Germinal center (tissue), 1 donor: ENCODE results near the gene PRKAR2B.
"Not testable (repeated sequence)": the region's sequence is repeated elsewhere in the genome, so short reads cannot be mapped to it uniquely, and the experiment has no call there.

Experiments used
- DNase-seq: peaks from one replicate; pipeline ENCODE4 v3.0.0; 2012; ENCODE audit warnings: mixed read lengths, low spot score

PRKAR2B gene

DNA sequence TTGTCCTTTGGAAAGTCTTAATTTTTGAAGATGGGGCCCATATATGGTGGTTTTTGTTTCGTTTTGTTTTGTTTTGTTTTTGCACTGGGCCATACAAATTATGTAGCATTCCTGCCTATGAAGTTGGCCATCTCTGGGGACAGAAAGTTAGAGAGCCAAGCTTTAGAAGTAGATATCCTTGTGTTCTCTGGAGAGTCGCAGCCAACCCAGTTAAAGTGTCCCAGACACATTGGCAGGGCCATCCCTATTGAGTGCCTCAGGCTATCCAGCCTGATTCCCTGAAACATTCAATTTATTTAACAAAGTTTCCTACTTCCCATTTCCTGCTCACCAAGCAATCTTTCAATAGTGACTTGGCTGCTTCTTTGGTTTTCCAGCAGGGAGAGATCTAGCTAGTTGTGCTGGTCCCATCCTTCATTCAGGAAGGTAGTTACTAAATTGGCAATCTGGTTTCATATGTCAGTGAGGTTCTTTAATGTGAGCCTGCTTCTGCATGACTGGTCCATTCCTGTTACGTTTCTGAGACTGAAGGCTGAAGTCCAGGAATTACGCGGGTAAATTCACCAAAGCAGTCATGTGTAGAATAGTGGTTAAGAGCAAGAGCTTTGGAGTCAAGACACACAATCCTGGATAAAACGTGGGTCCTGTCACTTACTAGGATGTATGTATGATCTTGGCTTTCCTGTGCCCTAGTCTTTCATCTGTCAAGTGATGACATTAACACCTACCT, 75.0 kb downstream of the PRKAR2B start:
- no peak for DNase-seq

DNA sequence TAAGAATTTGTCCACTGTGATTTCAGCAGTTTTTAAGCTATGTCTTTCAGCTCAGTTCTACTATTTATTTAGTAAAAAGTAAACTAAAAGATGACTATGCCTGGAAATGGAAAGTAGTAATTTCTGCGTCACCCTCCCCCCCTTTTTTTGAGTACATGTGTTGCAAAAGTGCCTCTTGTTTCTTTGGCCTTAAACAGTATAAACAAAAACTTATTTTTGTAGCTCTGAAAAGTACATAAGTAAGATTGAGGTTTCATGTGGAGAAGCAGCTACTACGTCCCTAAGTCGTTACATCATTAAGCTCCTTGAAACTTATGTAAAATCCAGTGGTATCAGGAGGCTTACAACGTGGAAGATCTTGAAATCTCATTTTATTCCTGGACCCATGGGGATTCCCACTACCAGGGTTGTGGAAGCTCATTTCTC, 78.0 kb downstream of the PRKAR2B start:
- DNase-seq: no peak

DNA sequence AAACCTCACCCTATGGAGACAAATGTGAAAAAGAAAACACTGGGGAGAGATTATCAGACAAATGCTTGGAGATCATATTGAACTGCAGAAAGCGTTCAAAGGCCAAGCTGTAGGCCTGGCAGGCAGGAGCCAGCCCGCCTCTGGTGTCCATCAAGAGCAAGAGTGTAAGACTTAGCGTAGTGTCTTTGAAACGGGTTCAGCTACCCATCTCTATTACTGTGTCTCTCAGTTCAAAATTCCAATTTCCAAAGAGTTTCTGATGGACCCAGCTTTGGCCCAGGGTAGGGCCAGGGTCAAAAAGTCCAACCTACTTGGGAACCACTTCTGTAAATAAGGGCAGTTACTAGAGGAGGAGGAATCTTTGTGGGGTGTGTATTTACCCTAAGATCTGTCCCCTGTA, 78.9 kb downstream of the PRKAR2B start:
- no peak for DNase-seq

DNA sequence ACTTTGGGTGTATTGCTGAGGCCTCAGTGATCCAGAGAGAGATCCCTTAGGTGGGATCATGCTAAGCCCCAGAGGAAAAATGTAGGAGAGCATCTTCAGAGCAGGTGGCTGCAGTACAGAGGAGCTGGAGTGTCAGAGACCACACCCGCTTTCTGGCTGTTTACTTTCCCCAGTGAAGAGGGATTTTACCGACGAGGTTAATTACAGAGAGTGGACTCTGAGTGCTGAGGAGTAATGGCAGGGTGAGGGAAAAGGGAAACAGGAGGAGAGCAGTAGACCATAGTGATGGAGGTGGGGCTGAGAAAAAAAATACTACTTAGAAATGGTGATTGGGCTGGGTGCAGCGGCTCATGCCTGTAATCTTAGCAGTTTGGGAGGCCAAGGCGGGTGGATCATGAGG, 81.0 kb downstream of the PRKAR2B start:
- DNase-seq: no peak

DNA sequence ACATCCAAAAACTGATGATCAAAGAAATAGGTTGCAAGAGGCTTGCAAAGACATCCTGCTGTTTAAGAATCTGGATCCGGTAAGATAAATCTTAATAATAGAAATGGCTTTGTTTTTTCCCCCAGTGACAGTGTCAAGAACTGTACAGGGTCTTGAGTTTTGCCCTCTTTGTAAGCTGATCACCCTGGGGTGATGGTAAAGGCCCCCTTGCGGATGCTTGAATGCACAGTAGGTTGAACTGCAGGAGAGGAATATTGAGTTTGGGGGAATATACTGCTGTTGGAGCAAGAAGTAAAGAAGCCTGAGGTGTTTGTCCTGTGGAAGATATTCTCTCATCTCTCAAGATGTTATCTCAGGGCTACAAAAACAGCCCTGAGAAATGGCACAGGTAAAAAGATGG, 83.7 kb downstream of the PRKAR2B start:
- no peak for DNase-seq

DNA sequence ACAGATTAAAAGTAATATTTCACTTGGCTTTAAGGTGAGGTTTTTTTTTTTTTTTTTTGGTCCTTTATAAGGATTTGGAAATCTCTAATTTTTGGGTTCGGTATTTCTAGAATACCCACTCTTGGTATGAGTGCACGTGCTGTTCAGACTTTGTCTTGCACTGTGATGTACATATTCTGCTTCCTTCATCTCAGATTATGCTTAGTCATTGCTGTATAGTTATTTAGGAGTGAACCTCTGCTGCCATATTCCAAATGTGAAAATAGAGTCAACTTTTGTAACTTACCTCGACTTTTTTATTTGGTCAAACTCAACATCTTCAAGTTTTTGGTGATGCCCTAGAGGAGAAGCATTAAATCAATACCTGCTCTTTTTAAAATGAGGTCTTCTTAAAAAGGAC, 84.2 kb downstream of the PRKAR2B start:
- no peak for DNase-seq

DNA sequence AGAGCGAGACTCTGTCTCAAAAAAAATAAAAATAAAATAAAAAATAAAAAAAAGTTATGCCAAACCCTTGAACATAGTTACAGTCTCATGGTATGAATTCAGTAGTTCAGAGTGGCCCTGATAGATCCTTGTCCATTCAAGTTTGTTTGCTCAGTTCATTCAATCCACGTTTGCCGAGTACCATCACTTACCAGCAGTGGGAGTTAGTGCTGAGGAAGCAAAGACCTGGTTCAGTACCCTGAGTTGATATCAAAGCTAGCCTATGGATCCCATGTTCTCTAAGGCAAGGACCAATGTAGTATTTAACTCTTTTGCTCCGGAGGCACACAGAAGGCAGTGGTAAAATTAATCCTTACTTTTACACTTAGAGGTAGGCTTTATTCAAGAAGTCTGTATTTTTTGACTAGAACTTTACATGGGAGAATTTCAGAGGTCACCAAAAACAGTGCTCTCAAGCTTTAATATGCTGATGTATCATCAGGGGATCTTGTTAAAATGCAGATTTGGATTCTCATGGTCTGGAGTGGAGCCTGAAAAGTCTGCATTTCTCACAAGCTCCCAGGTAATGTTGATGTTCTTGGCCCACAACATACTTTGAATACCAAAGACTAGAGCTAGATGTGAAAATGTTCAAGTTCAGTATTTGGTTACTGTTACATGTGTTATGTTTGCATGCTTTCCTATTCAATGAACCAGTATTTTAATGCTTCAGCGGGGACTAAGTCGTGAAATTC, 86.1 kb downstream of the PRKAR2B start:
- DNase-seq: no peak

DNA sequence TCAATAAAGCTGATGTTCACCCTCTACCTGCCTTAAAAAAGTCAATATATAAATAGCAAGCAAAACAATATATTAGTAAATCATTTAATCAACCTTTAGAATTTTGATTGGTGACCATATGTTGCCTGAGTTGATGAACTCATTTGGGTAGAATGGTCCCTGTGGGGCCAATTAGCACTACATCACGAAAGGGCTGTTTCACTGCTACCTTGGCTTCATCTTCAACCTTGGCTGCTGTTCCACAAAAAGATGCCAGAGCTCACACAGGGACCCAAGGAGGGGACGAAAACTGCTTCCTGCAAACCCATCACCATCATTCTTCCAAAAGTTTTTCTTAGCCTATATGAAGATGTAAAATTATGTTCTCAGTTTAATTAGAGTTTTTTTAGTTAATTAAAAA, 88.9 kb downstream of the PRKAR2B start:
- DNase-seq: no peak

DNA sequence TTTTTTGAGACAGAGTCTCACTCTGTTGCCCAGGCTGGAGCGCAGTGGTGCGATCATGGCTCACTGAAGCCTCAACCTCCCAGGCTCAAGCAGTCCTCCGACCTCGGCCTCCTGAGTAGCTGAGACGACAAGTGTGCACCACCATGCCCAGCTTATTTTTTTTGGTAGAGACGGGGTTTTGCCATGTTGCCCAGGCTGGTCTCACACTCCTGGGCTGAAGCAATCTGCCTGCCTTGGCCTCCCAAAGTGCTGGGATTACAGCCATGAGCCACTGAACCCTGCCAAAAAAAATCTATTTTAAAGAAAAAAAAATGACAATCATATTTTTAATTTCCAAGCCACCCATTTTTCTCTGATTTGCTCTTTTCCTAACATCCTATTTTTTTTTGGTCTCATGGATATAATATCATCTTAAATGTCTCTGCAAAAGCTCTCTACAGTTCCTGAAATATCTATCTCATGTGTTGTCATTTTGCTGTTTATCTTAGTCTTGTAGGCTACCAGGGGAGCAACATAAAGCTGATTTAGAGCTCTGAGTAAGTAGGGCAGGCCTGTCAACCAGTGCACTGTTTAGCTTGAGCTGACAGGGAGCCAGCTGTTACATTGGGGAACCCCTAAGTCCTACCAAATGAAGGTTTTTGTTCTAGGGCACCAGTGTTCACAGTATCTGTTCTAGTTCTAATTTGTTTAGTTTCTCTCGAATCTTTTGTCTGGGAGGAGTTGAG, 94.4 kb downstream of the PRKAR2B start:
- no peak for DNase-seq

DNA sequence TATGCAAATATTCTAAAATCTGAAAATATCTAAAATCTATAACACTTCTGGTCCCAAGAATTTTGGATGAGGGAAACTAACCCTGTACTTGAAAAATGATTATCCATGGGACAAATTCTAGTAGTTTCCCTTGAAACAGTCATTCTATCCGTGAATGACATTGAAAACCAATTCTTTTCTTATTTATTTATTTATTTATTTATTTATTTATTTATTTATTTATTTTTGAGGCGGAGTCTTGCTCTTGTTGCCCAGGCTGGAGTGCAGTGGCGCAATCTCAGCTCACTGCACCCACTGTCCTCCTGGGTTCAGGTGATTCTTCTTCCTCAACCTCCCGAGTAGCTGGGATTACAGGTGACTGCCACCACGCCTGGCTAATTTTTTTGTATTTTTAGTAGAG, 99.4 kb downstream of the PRKAR2B start:
- DNase-seq: not testable (repeated sequence)

DNA sequence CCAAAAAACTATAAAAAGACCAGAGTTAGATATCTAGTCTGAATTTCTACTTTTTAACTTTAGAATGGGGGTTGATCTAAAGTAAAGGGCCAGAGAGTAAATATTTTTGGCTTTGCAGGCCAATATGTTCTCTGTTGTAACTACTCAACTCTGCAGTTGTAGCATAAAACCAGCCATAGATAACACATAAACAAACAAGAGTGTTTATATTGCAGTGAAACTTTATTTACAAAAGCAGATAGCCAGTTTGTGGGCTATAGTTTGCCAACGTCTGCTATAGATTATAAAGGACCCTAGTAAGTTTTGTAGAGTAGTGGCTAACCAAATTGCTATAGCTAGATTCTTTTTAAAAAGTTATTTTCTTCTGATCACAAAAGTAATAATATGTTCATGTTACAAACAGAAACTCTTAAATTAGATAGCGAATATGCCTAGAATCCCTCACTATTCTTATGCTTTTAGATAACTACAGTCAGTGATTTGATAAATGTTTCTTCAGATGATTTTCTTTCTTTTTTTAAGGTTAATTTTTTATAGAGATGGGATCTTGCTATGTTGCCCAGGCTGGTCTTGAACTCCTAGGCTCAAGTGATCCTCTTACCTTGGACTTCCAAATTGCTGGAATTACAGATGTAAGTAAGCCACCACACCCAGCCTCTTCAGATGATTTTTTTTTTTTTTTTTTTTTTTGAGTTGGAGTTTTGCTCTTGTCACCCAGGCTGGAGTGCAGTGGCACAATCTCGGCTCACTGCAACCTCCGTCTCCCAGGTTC, 100.7 kb downstream of the PRKAR2B start:
- no peak for DNase-seq

DNA sequence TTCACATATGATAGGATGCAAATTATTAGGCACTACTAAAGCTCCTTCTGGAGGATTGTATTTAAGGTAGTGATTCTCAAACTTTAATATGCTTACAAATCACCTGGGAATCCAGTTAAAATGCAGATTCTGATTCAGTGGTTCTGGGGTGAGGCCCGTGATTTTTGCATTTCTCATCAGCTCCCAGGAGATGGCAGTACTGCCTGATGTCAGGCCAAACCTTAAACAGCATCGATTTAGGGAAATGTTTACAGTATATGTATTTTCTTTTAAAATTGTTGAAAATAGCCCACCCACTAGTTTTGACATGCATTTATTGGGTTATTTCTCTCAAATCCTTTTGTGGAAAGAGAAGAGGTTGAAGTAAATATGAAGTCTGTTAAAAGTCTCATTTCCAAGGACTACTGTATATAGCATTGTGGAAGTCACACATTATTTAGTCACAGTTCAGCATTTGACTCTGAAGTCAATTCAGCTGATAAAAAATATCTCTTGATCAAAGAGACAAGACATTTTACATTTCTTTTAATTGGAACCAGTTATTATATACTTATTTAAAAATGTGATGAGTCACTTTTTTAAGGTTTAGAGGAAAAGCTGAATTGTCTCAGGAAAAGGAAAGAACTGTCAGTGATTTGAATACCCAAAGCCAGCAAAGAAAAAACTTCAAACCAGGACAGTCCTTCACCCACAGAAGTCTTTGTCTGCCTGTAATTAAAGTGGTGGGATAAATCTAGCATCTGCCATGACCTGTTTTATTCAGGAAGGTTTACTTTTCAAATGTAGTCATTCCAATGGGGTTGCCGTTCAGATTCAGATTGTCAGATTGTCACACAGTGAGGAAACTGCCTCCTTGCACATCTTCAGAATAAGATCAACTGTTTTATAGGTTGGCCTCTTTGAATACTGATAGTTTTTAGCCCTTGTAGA, 103.2 kb downstream of the PRKAR2B start:
- peak; percentile 34 for DNase-seq

DNA sequence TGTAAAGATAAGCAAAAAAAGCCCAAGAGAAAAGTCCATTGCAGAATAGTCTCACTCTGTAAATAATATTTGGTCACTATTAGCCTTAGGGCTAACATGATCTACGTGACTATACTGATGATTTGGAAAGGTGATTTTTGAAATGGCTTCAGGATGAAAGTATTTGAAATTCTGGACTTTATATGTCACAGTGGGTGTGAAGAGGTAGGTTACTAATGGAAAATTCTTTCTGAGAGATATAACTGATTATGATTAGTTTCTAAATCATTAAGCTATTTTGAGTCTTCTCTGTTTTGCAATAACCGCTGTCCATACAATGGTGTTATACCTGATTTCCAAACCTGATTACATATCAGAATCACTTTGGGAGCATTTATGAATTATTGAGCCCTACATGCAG, 104.2 kb downstream of the PRKAR2B start:
- no peak for DNase-seq

DNA sequence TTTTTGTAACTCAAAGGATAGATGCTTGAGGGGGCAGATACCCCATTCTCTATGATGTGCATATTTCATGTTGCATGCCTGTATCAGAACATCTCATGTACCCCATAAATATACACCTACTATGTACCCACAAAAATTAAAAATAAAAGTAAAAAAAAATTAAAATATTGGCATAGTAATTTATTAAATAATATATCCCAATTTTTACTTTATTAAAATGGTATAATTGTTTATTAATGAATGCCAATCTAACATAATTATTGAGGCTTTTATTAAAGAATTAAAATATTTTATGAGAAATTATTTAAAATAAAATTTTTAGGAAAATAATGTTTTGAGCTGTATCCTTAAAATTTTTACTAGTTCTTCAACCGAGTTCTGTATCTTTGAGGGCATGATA, 105.4 kb downstream of the PRKAR2B start:
- no peak for DNase-seq

DNA sequence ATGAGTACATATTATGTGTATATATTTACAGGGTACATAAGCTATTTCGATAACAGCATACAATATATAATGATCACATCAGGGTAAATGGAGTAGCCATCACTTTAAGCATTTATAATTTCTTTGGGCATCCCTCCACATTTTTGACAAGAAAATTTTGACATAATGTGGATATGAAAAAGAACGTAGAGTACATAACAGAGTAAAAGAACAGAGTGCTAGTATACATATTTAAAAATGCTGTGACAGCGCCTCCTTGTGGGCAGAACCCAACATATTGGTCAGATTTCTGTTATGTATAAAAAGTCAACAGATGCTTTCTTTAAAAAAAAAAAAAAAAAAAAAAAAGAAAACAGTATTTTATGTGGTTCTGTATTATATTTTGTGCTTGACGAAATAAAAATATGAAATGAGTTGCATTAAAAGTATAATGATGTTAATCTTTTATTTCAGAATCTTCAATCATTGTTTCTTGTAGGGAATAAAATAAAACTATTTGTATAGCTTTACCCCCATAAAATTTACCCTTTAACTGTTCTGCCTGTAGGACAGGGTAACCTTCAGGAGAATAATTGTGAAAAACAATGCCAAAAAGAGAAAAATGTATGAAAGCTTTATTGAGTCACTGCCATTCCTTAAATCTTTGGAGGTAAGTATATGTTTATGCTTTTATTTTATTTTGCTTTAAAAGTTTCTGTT, 106.0 kb downstream of the PRKAR2B start:
- peak; percentile 42 for DNase-seq

DNA sequence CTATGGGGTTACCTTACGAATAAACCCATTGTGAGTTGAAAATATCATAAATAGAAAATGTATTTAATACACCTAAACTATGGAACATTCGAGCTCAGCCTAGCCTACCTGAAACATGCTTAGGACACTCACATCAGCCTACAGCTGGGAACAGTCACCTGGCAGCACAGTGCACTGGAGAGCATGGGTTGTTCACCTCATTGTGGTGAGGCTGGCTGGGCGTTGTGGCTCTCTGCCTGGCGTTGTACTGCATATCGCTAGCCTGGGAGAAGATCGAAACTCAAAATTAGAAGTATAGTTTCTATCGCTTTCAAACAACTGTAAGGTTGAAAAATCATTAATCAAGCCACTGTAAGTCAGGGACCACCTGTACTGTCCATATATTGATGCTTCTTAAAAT, 107.0 kb downstream of the PRKAR2B start:
- no peak for DNase-seq

DNA sequence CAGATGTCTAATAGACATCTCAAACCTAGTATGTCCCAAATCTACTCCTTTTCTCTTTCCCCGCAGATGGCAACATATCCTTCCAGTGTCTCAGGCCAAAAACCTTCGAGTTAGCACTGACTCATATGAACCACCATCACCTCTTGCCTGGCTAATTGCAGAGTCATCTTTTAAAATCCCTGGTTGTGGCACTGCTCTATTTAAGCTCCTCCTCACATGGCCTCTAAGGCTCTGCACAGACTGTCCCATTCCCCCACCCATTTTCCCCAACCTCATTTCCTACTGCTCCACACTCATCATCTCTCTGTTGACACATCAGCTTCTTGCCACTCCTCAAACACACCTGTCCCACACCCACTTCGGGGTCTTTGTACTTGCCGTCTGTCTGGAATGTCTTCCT, 107.5 kb downstream of the PRKAR2B start:
- no peak for DNase-seq

DNA sequence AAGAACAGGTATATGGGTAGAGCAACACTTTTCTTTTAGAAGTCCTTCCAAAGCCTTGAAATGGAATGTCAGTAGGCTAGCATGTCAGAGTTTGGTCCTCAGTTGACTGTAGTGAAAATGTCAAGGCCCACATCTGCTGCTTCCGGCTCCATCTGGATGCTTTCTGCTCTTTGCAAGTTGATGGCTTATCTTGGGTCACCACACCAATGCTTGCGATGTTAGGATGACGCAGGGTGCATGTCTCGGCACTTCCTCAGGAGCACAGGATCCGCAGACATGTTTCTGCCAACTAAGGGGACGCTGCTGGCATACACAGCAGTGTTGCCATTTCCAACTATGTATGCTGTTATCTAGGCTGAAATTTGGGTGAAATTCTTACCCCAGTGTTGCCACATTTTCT, 110.3 kb downstream of the PRKAR2B start:
- no peak for DNase-seq

DNA sequence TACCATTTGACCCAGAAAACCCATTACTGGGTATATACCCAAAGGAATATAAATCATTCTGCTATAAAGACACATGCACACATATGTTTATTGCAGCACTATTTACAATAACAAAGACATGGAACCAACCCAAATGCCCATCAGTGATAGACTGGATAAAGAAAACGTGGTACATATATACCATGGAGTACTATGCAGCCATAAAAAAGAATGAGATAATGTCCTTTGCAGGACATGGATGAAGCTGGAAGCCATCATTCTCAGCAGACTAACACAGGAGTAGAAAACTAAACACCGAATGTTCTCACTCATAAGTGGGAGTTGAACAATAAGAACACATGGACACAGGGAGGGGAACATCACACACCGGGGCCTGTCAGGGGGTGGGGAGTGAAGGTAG, 111.2 kb downstream of the PRKAR2B start:
- not testable (repeated sequence) for DNase-seq

DNA sequence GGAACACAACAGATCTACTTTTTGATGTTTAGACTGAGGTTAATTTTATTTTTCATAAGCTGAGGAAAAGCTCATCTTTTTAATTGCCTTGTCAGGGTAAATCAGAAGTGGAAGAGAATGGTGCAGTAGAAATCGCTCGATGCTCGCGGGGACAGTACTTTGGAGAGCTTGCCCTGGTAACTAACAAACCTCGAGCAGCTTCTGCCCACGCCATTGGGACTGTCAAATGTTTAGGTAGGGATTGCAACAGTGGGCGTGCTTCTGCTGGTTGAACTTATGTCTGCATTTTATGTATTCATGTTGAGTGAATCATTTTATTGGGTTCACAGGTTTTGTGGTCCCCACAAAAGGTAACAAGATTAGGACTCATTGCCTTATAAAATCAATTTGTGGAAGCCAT, 112.6 kb downstream of the PRKAR2B start:
- DNase-seq: no peak

DNA sequence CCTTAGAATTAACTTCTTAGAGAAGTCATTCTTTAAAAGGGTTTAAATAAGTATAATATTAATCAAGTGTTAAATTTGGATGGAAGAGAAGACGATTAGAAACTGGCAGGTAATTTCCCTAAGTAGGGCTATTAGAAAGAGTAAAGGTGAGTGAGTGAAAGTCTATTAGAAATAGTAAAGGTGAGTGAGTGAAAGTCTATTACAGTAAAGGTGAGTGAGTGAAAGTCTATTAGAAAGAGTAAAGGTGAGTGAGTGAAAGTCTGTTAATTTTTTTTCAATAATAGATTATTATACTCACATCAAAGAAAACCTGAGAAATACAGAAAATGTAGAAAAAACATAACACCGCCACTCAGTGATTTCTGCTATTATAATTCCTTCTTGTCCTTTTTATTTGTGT, 113.5 kb downstream of the PRKAR2B start:
- DNase-seq: no peak
